Neural cell (in vitro differentiated cells): ENCODE data around the gene UBXN6. TPM values are rescaled to one million over a fixed set of nuclear protein-coding genes. Genes with fewer than 3 reads are reported as not detected.

Experiments
- H2AFZ ChIP-seq: fragments of 200-600, 300-800 bp; sonication (generic), shearing (Covaris generic); 2 replicates; pipeline ENCODE4 v1.6.0; 2014; ENCODE audit warnings: low read depth, mild to moderate bottlenecking, antibody characterized with exemption, low read length, moderate library complexity
- H3F3A ChIP-seq: fragments of 200-600 bp; shearing (Covaris generic); 2 replicates; pipeline ENCODE4 v1.6.1; 2016; ENCODE audit warnings: mild to moderate bottlenecking, moderate library complexity, mixed read lengths, antibody characterized with exemption, low read length; ENCODE audit not compliant: insufficient read depth, poor library complexity, severe bottlenecking
- H3K27ac ChIP-seq: fragments of 200-600, 300-800 bp; sonication (generic), shearing (Covaris generic); 2 replicates; pipeline ENCODE4 v1.5.1; 2014; ENCODE audit warnings: mild to moderate bottlenecking, low read length, moderate library complexity
- H3K27me3 ChIP-seq: fragments of 300-800, 200-600 bp; sonication (generic), shearing (Covaris generic); 2 replicates; pipeline ENCODE4 v1.6.0; 2014; ENCODE audit warnings: mild to moderate bottlenecking, low read depth, low read length, moderate library complexity; ENCODE audit not compliant: insufficient read depth
- H3K36me3 ChIP-seq: fragments of 300-800, 200-600 bp; sonication (generic), shearing (Covaris generic); 2 replicates; pipeline ENCODE4 v1.5.1; 2014; ENCODE audit warnings: mild to moderate bottlenecking, antibody characterized with exemption, low read length, moderate library complexity; ENCODE audit not compliant: insufficient read depth
- H3K4me2 ChIP-seq: fragments of 300-800, 200-600 bp; sonication (generic), shearing (Covaris generic); 2 replicates; pipeline ENCODE4 v1.6.0; 2014; ENCODE audit warnings: mild to moderate bottlenecking, low read length
- H3K4me3 ChIP-seq: fragments of 300-800, 200-600 bp; sonication (generic), shearing (Covaris generic); 2 replicates; pipeline ENCODE4 v1.5.1; 2014; ENCODE audit warnings: mild to moderate bottlenecking, low read length, moderate library complexity
- H3K79me2 ChIP-seq: fragments of 200-600 bp; shearing (Covaris generic); replicated peaks from 2 replicates; pipeline ENCODE4 v1.6.0; 2014; ENCODE audit warnings: mild to moderate bottlenecking, low read length, moderate library complexity; ENCODE audit not compliant: insufficient read depth
- H3K9ac ChIP-seq: fragments of 300-800, 200-600 bp; sonication (generic), shearing (Covaris generic); 2 replicates; pipeline ENCODE4 v1.6.1; 2016; ENCODE audit warnings: mild to moderate bottlenecking, low read length, mixed read lengths
- H3K9me2 ChIP-seq: fragments of 200-600 bp; shearing (Covaris generic); 2 replicates; pipeline ENCODE4 v1.6.1; 2016; ENCODE audit warnings: mild to moderate bottlenecking, low read length, mixed read lengths; ENCODE audit not compliant: insufficient read depth
- H3K9me3 ChIP-seq: fragments of 200-600, 300-800 bp; sonication (generic), shearing (Covaris generic); 2 replicates; pipeline ENCODE4 v1.6.1; 2016; ENCODE audit warnings: mild to moderate bottlenecking, mixed run types, low read length, moderate library complexity, mixed read lengths
- H4K20me1 ChIP-seq: fragments of 200-600 bp; shearing (Covaris generic); 2 replicates; pipeline ENCODE4 v1.6.1; 2016; ENCODE audit warnings: mild to moderate bottlenecking, mixed run types; ENCODE audit not compliant: insufficient read depth
- EP300 ChIP-seq: fragments of 450-650 bp; conservative IDR thresholded peaks from 2 replicates; pipeline ENCODE4 v1.6.1; 2014; ENCODE audit warnings: antibody characterized with exemption, mild to moderate bottlenecking, moderate library complexity; ENCODE audit not compliant: poor library complexity, severe bottlenecking
- EZH2 ChIP-seq: fragments of 200-600, 300-800 bp; shearing (Covaris generic), sonication (generic); IDR thresholded peaks from 2 replicates; pipeline ENCODE4 v1.6.1; 2014; ENCODE audit warnings: antibody characterized with exemption, low read length, borderline replicate concordance, mild to moderate bottlenecking; ENCODE audit not compliant: insufficient read depth, poor library complexity, severe bottlenecking
- MXI1 ChIP-seq: fragments of 450-650 bp; conservative IDR thresholded peaks from 2 replicates; pipeline ENCODE4 v1.6.1; 2014; ENCODE audit warnings: antibody characterized with exemption, mild to moderate bottlenecking; ENCODE audit not compliant: poor library complexity, severe bottlenecking
- POLR2AphosphoS5 ChIP-seq: IDR thresholded peaks from 2 replicates; pipeline ENCODE4 v1.6.1; 2012
- RAD21 ChIP-seq: fragments of 450-650 bp; conservative IDR thresholded peaks from 2 replicates; pipeline ENCODE4 v1.6.1; 2014; ENCODE audit warnings: antibody characterized with exemption, mild to moderate bottlenecking, moderate library complexity
- SMC3 ChIP-seq: fragments of 450-650 bp; conservative IDR thresholded peaks from 2 replicates; pipeline ENCODE4 v1.6.1; 2014; ENCODE audit warnings: antibody characterized with exemption, mild to moderate bottlenecking, moderate library complexity; ENCODE audit not compliant: poor library complexity
- TAF1 ChIP-seq: IDR thresholded peaks from 2 replicates; pipeline ENCODE4 v1.6.1; 2012; ENCODE audit warnings: low read depth
- polyA plus RNA-seq: library from polyadenylated mRNA; depleted of rRNA; stranded (reverse); fragments of >200 nt; gene quantifications from 2 replicates; pipeline ENCODE4 v1.2.3, GENCODE V29; 2014
- TF ChIP-seq, protein P1 (sequence below): fragments of 450-650 bp; IDR thresholded peaks from 2 replicates; pipeline ENCODE4 v1.5.1; 2014; ENCODE audit warnings: antibody characterized with exemption, mild to moderate bottlenecking, moderate library complexity; ENCODE audit not compliant: poor library complexity, severe bottlenecking
- TF ChIP-seq, protein P2 (sequence below): IDR thresholded peaks from 2 replicates; pipeline ENCODE4 v1.6.1; 2012; ENCODE audit warnings: borderline replicate concordance

UBXN6 gene
- polyA plus RNA-seq, 1 donor from 2014 or later, result 102 TPM

DNA sequence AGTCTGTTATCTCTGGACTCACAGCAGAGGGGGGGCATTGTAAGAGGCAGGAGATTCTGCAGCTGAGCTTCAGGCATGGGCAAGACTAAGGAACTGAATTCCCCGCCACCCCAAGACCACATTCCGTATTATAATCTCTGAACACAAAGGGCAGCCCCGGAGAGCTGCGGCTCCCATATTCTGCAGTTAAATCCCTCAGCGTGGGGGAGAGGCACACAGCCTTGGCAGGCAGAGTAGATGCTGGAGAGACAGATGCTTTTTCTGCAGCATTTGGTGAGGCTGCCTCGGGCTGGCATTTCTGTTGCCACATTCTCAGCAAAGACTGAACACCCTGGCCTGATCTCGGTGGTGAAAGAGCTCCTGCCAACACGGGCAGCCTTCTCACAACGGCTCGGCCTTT, 42.2 kb downstream of the UBXN6 start:
- H2AFZ ChIP-seq, result no peak overlapping the region
- H3K4me2 ChIP-seq, result no peak overlapping the region
- TF ChIP-seq, protein P1, sequence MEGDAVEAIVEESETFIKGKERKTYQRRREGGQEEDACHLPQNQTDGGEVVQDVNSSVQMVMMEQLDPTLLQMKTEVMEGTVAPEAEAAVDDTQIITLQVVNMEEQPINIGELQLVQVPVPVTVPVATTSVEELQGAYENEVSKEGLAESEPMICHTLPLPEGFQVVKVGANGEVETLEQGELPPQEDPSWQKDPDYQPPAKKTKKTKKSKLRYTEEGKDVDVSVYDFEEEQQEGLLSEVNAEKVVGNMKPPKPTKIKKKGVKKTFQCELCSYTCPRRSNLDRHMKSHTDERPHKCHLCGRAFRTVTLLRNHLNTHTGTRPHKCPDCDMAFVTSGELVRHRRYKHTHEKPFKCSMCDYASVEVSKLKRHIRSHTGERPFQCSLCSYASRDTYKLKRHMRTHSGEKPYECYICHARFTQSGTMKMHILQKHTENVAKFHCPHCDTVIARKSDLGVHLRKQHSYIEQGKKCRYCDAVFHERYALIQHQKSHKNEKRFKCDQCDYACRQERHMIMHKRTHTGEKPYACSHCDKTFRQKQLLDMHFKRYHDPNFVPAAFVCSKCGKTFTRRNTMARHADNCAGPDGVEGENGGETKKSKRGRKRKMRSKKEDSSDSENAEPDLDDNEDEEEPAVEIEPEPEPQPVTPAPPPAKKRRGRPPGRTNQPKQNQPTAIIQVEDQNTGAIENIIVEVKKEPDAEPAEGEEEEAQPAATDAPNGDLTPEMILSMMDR, result no peak
- H3K9ac ChIP-seq, result no peak overlapping the region
- H3K27me3 ChIP-seq, result no peaks in the 10 kb centered on the region
- no peak overlapping the region for H3K27ac ChIP-seq
- no peak overlapping the region for H3K4me3 ChIP-seq
- no peaks in the 10 kb centered on the region for H3K9me3 ChIP-seq
- H3K9me2 ChIP-seq, result no peaks in the 10 kb centered on the region
- no peaks in the 10 kb centered on the region for H3F3A ChIP-seq
- peaks cover 4% of the 10 kb centered on the region for H3K79me2 ChIP-seq
- no peaks in the 10 kb centered on the region for H4K20me1 ChIP-seq
- no peaks in the 10 kb centered on the region for H3K36me3 ChIP-seq

DNA sequence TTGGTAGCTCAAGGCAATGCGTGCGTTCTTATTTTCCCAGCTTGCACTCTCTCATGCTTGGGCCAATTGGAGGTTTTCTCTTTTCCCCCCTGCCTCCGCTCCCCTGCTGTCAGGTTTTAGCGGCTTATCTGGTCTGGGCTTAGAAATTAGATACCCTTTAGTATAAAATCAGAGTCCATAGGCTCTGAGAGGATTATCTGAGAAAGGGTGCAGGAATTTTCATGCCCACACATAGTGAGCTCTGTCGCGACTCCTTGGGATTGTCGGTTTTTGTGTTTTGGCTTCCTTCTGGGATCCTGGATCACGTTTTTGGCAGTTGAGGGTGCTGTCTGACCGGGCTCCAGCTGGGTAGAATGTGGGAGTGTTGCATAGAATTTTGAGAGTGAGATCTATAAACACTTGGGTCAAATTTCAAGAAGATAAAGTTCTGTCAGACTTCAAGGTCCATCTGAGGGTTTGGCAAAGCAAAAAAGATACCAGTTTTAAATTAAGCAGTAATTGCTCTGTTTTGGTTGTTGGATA, 42.7 kb downstream of the UBXN6 start:
- Histone ChIP-seq H3K9ac (no peak overlapping the region), H3K4me3 (no peak overlapping the region), H3K9me2 (no peaks in the 10 kb centered on the region), H4K20me1 (no peaks in the 10 kb centered on the region), H3F3A (no peaks in the 10 kb centered on the region), H3K79me2 (peaks cover 4% of the 10 kb centered on the region), H2AFZ (no peak overlapping the region), H3K27ac (no peak overlapping the region), H3K9me3 (no peaks in the 10 kb centered on the region), H3K36me3 (no peaks in the 10 kb centered on the region), H3K4me2 (no peak overlapping the region), H3K27me3 (no peaks in the 10 kb centered on the region)
- TF ChIP-seq MXI1, result no peak
- TF ChIP-seq, protein P2, sequence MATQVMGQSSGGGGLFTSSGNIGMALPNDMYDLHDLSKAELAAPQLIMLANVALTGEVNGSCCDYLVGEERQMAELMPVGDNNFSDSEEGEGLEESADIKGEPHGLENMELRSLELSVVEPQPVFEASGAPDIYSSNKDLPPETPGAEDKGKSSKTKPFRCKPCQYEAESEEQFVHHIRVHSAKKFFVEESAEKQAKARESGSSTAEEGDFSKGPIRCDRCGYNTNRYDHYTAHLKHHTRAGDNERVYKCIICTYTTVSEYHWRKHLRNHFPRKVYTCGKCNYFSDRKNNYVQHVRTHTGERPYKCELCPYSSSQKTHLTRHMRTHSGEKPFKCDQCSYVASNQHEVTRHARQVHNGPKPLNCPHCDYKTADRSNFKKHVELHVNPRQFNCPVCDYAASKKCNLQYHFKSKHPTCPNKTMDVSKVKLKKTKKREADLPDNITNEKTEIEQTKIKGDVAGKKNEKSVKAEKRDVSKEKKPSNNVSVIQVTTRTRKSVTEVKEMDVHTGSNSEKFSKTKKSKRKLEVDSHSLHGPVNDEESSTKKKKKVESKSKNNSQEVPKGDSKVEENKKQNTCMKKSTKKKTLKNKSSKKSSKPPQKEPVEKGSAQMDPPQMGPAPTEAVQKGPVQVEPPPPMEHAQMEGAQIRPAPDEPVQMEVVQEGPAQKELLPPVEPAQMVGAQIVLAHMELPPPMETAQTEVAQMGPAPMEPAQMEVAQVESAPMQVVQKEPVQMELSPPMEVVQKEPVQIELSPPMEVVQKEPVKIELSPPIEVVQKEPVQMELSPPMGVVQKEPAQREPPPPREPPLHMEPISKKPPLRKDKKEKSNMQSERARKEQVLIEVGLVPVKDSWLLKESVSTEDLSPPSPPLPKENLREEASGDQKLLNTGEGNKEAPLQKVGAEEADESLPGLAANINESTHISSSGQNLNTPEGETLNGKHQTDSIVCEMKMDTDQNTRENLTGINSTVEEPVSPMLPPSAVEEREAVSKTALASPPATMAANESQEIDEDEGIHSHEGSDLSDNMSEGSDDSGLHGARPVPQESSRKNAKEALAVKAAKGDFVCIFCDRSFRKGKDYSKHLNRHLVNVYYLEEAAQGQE, result no peak
- TF ChIP-seq EP300, result no peak
- no peak for TF ChIP-seq RAD21
- TF ChIP-seq POLR2AphosphoS5, result no peak
- TF ChIP-seq TAF1, result no peak
- no peak for TF ChIP-seq EZH2
- TF ChIP-seq SMC3, result no peak
- TF ChIP-seq, protein P1, result no peak
